HCT116 (cell line): ENCODE data around the gene ADARB2.

Experiments used
- CEBPB ChIP-seq: IDR thresholded peaks from 2 replicates; pipeline ENCODE4 v1.6.1; 2012; ENCODE audit warnings: low read depth
- EZH2phosphoT487 ChIP-seq: fragments of 200-600 bp; IDR thresholded peaks from 2 replicates; pipeline ENCODE4 v1.6.1; 2018; ENCODE audit warnings: antibody characterized with exemption, borderline replicate concordance
- MAX ChIP-seq: IDR thresholded peaks from 2 replicates; pipeline ENCODE4 v1.6.1; 2012
- POLR2A ChIP-seq: IDR thresholded peaks from 2 replicates; pipeline ENCODE4 v1.7.0; 2011; ENCODE audit warnings: borderline replicate concordance; ENCODE audit not compliant: insufficient read depth, insufficient read length; ENCODE audit errors: extremely low read depth
- POLR2AphosphoS5 ChIP-seq: IDR thresholded peaks from 2 replicates; pipeline ENCODE4 v1.6.1; 2011; ENCODE audit warnings: mild to moderate bottlenecking, low read depth, low read length, moderate library complexity
- RAD21 ChIP-seq: IDR thresholded peaks from 2 replicates; pipeline ENCODE4 v1.6.1; 2012; ENCODE audit warnings: low read depth, mild to moderate bottlenecking
- SIN3A ChIP-seq: IDR thresholded peaks from 2 replicates; pipeline ENCODE4 v1.6.1; 2012; ENCODE audit warnings: low read depth
- YY1 ChIP-seq: IDR thresholded peaks from 2 replicates; pipeline ENCODE4 v1.6.1; 2011; ENCODE audit warnings: low read length, low read depth, moderate library complexity, mild to moderate bottlenecking; ENCODE audit not compliant: insufficient replicate concordance; ENCODE audit errors: extremely low read depth
- ZFX ChIP-seq: fragments of 450-650 bp; IDR thresholded peaks from 2 replicates; pipeline ENCODE4 v1.6.1; 2017
- ZNF274 ChIP-seq: fragments of 200-500 bp; sonication (Bioruptor generic); IDR thresholded peaks from 2 replicates; pipeline ENCODE4 v1.6.1; 2014; ENCODE audit warnings: mild to moderate bottlenecking, low read depth, low read length, inconsistent platforms
- TF ChIP-seq, protein P1 (sequence below), 3 experiments: fragments of 200-600 bp in 1 of 3; sonication (generic) in 1 of 3; IDR thresholded peaks in 2 of 3; conservative IDR thresholded peaks in 1 of 3; 2 replicates each; pipeline ENCODE4 v1.5.1; 2012 to 2017; ENCODE audit warnings: low read depth in 2 of 3, low read length in 2 of 3, antibody characterized with exemption in 1 of 3, borderline replicate concordance in 1 of 3, control low read depth in 1 of 3, mild to moderate bottlenecking in 1 of 3, mixed read lengths in 1 of 3, mixed run types in 1 of 3, moderate library complexity in 1 of 3; ENCODE audit not compliant: insufficient read depth in 1 of 3
- TF ChIP-seq, protein P2 (sequence below): IDR thresholded peaks from 2 replicates; pipeline ENCODE4 v1.6.1; 2012; ENCODE audit warnings: low read depth

GRCh38 chr10:1202343-1202742 is 535.0 kb downstream of the ADARB2 start:
- TF ChIP-seq RAD21 (no peak), POLR2A (no peak), YY1 (no peak), ZFX (no peak), MAX (no peak), ZNF274 (no peak), POLR2AphosphoS5 (no peak), SIN3A (no peak), EZH2phosphoT487 (no peak), CEBPB (no peak)
- TF ChIP-seq, protein P1, sequence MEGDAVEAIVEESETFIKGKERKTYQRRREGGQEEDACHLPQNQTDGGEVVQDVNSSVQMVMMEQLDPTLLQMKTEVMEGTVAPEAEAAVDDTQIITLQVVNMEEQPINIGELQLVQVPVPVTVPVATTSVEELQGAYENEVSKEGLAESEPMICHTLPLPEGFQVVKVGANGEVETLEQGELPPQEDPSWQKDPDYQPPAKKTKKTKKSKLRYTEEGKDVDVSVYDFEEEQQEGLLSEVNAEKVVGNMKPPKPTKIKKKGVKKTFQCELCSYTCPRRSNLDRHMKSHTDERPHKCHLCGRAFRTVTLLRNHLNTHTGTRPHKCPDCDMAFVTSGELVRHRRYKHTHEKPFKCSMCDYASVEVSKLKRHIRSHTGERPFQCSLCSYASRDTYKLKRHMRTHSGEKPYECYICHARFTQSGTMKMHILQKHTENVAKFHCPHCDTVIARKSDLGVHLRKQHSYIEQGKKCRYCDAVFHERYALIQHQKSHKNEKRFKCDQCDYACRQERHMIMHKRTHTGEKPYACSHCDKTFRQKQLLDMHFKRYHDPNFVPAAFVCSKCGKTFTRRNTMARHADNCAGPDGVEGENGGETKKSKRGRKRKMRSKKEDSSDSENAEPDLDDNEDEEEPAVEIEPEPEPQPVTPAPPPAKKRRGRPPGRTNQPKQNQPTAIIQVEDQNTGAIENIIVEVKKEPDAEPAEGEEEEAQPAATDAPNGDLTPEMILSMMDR (IDR thresholded peaks at IDR 0.05 in 2 of 3, conservative IDR thresholded peaks at IDR 0.05 in 1 of 3; ENCODE audit: borderline replicate concordance in 1 of 3, insufficient read depth in 1 of 3, low read depth in 2 of 3, low read length in 2 of 3), result no peak
- TF ChIP-seq, protein P2, sequence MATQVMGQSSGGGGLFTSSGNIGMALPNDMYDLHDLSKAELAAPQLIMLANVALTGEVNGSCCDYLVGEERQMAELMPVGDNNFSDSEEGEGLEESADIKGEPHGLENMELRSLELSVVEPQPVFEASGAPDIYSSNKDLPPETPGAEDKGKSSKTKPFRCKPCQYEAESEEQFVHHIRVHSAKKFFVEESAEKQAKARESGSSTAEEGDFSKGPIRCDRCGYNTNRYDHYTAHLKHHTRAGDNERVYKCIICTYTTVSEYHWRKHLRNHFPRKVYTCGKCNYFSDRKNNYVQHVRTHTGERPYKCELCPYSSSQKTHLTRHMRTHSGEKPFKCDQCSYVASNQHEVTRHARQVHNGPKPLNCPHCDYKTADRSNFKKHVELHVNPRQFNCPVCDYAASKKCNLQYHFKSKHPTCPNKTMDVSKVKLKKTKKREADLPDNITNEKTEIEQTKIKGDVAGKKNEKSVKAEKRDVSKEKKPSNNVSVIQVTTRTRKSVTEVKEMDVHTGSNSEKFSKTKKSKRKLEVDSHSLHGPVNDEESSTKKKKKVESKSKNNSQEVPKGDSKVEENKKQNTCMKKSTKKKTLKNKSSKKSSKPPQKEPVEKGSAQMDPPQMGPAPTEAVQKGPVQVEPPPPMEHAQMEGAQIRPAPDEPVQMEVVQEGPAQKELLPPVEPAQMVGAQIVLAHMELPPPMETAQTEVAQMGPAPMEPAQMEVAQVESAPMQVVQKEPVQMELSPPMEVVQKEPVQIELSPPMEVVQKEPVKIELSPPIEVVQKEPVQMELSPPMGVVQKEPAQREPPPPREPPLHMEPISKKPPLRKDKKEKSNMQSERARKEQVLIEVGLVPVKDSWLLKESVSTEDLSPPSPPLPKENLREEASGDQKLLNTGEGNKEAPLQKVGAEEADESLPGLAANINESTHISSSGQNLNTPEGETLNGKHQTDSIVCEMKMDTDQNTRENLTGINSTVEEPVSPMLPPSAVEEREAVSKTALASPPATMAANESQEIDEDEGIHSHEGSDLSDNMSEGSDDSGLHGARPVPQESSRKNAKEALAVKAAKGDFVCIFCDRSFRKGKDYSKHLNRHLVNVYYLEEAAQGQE, result no peak
